Stimulated activated CD4-positive, alpha-beta T cell treated with anti-CD3 and anti-CD28 coated beads, Interleukin-1b, Interleukin-23, amount 100 ng/mL, for 48 hours (primary cell): ENCODE measurements around the gene KCNMA1.

Experiments used
- DNase-seq: peaks from one replicate; pipeline ENCODE4 v3.0.0-alpha.2; 2020

The KCNMA1 gene

DNA sequence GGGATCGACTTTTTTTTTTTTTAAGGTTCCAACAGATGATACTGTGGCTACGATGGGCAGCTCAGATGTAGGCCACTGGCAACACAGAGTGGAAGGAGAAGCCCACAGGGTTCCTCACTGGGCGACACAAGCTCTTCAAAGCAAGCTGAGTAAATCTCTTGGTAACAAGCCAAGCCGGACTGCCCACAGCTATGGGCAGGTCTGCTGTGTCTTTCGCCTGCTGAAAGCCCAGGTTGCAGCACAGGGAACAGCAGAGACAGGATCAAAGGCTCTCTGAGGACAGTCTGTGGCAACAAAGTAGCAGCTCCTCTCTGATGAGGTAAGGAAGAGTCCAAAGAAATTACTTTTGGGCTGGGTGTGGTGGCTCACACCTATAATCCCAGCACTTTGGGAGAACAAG lies 83.6 kb downstream of the KCNMA1 start:
- no peak for DNase-seq

DNA sequence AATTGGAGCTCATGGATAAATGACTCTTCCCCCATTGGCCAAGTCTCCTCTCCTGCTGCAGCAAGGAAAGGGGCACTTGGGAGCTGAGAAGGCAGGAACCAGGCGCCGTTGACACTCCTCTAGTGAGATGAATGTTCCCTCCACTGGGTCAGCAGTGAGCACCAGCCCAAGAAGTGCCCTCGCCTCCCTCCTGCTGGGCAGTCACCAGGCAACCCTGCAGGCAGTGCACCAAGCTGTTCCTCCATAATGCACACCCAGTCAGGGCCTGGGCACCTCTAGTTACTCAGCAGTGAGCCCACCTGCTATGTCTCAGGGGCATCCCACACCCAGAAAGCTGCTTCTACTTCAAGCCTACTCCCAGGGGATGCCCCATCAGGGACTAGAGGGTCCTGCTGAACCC lies 84.3 kb downstream of the KCNMA1 start:
- no peak for DNase-seq

DNA sequence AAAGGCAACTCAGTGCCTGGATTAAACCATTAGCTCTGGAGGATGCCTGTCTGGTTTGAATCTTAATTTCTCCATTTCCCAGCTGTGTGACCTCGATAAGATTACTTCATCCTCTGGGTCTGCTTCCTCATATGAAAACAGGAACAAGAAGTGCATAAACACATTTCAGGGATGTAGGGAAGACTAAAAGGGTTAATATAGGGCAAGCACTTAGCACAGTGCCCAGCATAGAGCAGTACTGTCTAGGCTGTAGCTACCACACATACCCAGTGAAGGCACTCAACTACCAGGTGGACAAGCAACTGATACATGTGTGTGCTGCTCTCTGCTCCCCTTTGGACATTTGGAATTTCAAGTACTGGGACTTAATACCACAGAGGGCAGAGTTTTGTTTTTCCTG lies 85.4 kb downstream of the KCNMA1 start:
- no peak for DNase-seq

DNA sequence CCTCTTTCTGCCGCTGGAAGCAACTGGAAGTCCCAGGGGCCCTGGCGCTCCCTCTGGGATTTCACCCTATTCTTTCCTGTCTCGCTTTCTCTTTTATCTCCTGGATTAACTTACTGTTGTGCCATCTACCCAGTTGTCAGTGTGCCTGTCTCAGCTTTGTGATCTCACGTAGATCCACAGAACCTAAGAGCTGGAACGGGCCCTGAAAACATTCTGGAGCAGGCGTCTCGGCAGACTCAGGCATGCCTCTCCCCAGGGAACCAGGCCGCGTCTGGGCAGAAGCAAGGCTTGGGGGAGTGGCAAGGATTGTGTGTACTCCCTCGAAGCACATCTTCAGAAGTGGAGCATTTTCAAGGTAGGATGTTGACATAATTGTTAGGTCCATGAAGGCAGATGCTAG lies 87.2 kb downstream of the KCNMA1 start:
- DNase-seq = no peak

DNA sequence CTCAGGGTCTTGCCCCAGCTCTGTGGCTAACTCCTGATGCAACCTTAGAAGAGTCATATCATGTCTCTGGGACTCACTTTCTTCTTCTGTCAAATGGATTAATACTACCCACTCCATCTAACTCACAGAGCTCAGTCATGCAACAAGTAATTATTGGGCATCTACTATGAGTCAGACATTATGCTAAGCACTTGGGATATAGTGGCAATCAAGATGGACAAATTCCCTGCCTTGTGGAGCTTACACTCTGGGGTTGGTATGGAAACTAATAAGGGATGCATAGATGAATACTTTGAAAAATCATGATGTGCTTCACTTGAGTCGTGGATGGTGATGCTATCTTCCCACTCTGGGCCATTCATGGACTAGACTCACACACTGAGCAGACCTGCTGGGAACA lies 88.9 kb downstream of the KCNMA1 start:
- DNase-seq = no peak

DNA sequence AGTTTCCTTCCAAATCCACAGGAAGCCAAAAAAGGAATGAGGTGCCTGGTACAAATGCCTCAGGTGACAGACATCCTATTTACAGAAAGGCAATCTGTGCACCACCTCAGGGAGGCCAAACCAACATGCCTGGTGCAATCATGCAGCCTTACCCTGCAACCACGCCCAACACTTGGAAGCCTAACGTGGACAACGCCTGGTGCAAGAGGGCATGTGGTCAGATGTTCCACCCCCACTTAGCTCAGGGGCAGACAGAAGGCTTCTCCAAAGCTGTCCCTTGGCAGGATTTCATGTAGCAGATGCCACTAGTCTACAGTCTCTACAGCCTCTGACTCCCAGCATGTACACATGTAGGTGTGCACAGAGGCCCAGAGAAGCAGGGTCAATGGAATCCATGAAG lies 89.5 kb downstream of the KCNMA1 start:
- DNase-seq = no peak

DNA sequence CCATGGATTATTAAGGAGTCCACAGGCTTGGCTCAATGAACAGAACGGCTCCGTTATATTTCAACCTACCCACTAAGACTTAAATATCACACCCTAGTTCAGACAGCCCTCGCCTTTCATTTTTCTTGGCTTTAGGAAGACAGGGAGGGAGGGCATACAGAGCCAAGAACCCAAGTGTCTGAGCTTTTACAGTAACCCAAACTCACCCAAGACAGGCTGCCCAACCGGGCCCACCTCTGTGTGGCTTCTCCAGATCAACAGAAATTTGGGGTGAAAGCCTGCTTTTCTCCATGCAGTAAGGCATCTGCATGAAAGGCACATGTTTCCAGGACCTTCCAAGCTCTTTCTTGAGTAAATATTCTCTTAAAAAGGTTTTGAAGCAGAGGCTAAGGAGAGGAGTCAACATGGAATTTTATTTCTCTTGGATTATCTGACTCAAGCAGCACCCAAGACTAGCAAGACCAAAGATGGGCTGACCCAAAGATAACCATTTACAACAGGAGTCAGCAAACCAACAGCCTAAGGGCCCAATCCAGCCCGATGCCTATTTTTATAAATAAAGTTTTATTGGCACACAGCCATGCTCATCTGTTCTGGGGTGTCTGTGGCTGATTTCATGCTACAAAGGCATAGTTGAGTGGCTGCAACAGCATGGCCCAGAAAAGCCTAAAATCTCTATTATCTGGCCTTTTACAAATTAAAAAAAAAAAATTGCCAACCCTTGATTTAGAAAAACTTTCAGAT lies 90.1 kb downstream of the KCNMA1 start:
- no peak for DNase-seq

DNA sequence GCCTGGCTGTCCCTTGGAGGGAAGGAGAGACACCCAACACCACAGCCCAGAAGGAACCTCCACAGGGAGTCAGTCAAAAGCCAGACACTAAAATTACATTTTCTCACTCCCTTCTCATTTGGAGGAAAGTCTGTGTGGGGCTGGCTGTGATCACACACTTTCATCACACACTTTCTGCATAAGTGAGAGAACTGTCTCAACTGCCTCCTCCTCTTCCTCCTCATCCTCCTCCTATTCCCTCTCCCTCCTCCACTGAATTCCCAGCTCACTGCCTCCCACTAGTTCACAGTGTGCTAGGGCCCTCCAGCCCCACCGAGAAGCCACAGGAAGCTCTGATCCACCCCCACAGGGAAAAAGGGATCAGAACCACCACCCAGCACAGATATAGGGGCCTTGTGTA lies 91.6 kb downstream of the KCNMA1 start:
- no peak for DNase-seq

DNA sequence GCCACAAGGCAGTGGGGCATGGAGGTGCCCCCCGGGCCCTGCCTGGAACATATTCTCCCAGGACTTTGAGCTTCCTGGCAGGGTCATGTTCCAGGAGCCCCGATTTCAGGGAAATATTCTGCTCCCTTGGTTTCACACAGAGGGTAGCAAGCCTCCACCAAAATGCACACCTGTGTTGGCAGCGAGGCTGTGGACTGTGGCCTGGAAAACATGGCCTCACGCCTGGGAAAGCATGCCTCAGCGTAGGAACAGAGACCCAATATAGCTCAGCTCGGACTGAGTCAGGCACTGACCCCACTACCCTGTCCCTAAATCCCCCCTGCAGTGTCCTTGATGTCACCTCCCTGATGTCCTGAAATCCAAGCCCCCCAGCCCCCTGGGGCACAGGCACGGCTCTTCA lies 92.0 kb downstream of the KCNMA1 start:
- DNase-seq = no peak

DNA sequence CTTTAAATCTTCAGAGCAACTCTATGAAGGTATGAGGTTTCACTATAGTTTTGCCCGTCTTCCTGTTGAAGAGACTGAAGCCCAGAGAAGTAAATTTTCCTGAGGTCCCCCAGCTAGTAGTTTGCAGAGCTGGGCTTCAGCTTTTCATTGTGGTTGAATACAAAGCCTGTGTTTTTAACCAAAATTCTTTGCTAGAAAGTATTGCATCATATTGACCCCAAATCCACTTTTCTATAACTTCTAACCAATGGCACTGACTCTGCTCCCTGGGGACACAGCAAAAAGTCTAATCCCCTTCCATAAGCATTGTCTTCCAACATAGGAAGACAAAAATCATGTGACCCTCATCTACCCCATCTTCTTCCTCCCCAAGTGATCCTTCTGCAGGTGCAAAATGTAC lies 93.0 kb downstream of the KCNMA1 start:
- no peak for DNase-seq

DNA sequence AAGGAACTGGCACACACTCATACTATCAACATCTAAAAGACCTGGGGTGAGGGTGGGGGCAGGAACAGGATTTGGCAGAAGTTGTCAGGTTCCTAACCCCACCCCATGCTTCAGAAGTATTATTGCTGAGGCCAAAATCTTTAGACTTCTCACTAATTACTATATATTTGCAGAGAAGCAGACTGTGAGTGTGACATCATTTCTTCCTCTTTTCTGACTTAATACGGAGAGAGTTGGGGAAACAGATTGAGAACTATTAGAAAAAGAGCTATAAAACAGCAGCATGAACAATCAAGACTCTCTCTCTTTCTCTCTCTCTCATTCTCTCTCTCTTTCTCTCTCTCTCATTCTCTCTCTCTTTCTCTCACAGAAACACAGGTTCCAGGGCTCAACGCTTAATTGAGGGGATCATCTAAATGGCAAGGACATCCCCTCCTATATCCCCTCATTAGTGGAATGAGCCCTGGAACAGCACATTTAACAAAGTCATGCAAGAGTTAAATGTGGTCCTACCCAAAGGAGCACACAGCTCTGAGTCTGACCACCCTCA lies 94.8 kb downstream of the KCNMA1 start:
- no peak for DNase-seq

DNA sequence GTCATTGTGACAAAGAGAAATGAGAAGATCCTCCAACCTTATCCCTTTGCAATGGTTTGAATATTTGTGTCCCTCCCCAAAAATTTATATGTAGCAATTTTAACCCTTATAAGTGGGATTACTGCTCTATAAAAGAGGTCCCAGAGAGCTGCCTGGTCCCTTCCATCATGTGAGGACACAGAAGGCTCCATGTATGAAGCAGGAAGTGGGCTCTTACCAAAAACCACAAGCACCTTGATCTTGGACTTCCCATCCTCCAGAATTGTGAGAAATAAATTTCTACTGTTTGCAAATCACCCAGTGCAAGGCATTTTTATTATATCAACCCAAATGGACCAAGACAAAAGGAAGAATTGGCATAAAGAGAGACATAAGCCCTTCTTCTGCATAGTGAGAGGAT lies 95.7 kb downstream of the KCNMA1 start:
- no peak for DNase-seq

DNA sequence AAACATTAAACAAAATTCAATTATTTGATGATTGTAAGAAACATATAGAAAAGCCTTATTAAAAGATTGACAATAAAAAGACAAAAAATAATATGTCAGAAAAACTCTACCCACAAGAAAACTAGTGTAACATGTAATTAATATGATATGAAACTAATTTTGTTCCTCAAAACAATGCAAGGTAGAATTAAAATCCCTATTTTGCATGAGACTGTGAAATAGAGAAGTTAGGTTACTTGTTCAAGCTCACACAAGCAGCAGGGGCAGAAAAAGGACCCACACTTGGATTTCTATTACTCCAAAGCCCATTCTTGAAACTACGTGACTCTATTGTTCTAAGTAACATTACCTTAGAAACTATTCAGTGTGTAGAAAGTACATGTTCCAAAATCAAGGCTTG lies 96.4 kb downstream of the KCNMA1 start:
- no peak for DNase-seq

DNA sequence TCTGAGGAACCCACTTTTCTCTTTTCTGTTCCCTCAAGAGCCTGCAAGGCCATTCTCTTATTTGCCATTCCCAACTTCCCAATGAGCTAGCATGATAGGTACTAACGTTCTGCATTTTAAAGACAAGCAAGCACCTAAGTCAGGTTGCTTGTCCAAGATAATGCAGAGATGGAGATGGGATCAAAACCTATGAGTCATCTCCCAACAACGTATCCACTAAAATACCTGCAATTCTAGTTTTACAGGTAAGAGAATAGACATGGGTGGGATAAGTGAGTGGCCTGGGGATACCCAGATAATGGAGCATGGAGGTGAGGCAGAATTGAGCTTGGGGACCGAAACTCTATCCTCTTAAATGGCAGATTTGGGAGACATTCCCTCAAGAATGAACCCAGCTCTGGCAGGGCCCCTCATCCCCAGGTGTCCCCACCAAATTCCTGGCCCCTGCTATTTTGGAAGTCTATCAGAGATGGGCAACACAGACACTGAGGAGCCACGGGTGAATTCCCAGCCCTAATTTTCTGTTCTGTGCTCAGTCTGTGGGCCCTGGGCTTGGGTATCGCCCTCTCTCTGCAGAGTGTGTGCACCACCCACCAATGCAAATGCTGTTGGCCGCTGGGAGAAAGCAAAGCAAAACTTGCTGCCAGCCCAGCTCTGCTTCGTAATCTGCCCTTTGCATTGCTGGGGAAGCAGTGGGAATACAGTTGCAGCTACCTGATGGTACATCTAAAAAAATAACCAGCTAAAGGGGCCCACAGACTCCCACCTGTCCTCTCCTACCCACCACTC lies 98.3 kb downstream of the KCNMA1 start:
- DNase-seq = no peak

DNA sequence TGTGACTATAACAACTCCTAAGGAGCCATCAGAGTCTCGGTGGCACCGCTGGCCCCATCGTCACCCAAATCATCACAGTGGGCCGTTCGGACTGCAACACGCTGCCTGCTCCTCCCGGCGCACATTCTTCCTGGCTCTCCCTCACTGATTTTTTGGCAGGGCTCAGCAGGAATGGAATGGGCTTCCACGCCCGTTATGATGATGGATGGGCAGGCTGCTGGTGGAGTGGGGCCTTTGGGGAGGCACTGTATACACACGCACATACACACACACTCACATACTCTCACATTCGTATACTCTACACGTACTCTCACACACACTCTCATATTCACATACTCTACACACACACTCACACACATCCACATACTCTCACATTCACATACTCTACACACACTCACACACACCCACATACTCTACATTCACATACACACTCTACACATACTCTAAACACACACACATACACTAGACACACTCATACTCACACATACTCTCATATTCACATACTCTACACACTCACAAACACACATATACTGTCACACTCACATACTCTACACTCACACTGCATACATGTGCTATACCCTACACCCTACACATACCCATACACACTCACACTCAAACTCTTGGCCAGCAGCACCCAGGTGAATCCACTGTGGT lies 99.8 kb downstream of the KCNMA1 start:
- DNase-seq = no peak

DNA sequence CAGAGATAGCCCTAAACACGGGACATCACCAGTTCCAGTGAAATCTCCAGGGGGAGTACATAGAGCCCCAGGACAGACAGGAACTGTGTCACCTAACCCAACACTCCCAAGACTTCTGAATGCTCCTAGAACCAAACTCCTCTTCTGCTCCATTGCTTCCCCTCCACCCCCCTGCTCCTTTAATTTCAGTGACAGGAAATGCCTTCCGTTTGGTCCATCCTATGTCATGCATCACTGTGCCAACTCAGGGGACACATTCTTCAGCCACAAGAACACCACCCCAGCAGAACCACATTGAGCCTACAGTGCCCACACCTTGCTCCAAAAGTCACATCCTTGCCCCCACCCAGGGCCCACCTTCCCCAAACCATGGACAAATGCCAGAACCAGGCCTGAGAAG lies 100.5 kb downstream of the KCNMA1 start:
- DNase-seq = no peak

DNA sequence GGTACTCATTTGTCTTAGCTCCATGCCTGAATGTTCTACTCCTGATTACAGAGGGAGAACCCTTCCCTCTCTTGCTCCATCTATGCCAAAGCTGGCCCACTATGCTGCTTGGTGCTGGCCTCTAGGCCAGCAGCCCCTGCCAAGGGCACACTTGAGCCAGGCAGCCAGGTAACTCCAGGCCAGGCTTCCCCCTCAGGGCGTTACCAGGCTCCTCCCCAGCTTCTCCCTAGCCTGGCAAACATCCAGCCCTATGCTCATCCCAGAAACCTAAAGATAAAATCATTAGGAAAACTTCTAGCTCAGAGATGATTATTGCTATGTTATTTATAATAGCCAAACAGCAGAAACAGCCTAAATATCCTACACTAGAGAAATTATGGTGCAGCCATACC lies 103.7 kb downstream of the KCNMA1 start:
- DNase-seq = no peak

DNA sequence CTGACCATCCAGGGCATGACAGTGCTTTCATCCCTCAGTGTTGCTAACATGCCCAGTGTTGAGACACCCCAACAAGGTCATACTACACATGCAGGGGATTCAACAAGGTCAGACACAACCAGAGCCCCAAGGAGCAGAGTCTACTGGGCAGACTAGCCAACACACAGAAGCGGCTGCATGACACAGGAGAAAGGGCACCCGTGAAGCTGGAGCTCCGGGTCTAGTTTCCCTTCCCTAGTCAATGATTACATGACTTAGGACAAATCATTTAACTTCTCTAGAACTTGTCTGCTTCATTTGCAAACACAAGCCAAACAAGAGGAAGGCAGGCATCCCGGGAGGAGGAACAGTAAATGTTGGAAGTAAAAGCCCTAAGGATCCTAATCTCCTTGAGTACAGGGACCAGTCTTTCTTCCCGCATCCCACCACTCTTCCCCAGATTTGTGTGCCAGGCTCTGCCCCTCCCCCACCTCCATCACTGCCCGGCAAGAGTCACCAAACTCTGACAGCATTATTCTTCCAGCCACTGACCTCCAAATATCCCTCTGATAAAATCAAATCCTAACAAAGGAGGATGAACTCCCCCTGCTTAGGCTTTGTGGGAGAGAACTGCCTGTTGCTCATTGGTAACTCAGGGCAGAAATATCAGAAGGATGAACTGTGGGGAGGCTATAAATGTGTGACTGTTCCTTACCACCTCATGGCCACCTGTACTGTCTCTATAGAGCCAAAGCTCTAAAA lies 104.3 kb downstream of the KCNMA1 start:
- no peak for DNase-seq

DNA sequence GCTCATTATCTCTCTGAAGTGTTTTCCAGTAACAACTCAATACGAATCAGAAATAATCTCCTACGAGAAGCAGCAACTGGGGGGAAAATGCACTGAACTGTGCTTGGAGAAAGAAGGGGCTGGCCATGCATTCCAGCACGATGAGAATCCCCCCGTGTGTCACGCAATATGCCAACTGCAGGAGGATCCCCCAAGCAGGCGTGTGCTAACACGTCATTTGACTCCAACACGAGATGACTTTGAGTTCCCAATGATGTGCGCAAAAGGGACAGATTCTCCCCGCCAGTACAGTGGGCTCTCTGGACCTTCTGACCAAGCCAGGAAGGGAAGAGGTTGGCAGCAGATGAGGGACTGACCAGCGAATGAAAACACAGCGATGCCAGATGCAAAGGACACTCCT lies 105.5 kb downstream of the KCNMA1 start:
- no peak for DNase-seq

DNA sequence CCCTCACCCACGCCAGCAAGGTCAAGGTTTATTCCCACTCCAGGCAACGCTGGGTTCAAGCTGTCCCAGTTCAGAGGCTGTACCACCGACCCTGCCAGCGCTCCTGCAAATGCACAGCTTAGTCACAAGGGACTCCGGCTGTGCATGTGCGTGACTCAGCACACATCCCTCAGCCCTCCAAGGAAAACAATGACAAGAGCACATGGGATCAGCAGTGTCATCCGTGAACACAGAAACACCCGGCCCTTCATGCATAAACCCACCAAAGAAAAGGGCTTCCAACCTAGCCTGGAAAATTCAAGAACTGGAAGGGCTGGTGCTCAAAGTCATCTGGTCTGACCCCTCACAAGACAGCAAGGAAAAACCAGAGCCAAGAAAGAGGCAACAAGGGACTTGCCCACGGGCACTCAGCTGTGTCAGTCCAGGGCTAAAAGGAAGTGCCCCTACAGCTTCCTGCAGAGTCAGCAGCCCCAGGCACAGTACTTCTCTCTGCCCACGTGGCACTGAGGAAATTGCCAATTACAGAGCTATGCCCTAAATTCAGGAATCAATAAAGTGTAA lies 106.1 kb downstream of the KCNMA1 start:
- no peak for DNase-seq

DNA sequence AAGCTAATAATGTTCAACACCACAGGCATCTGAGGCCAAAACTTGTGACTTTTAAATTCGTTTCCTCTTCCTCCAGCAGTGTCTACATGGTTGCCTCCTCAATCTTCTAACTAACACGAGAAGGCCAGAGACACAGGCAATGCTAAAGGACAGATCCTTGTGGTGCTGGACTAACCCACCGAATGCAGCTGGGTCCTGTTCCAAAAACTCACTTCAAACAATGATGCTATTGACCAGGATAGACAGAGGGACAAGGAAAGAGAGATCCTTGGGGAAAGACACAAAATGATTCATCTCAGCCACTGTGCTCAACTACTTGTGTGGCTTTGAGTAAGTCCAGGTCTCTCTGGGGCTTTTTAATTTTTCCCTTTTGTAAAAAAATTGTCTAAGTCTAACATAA lies 107.6 kb downstream of the KCNMA1 start:
- DNase-seq = no peak

DNA sequence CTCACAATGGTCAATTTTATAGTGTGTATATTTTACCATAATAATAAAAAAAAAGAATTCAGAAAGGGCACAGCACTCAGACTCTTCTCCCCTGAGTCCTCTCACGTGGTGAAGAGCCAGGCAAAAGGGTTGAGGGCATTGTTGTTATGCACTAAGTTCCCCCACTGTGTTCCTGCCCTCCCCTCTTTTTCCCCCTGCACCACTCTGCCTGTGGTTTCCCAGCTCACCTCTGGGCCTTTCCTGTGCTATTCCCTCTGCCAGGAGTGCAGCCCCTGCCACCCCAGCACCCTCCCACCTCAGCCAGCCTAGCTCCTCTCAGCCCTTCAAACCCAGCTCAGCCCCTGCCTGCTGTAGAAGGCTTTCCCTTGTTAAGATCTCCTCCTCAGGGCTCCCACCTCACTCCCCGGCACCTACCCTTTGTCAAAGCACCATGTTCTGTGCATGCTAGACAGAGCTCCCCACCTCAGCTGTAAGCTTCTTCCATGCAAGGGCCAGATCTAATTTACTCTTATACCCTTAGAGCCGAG lies 108.5 kb downstream of the KCNMA1 start:
- no peak for DNase-seq

DNA sequence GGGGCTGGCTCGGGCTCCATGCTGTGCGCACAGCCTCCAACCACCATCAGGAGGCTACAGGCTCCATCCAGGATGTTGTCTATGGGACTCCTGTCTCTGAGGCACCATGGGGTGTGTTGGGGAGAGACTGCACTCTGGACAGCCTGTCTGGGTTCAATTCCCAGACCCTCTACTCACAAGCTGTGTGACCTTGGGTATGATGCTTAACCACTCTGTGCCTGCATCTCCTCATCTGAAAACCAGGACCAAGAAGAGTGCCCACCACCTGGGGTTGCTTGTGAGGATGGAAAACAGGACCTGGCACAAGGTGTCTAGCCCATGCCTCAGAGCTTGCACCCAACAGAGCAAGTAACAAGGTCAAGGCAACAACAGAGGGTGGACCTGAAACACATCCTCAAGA lies 109.8 kb downstream of the KCNMA1 start:
- DNase-seq = no peak
